GM23248 (cell line): ENCODE data around the gene PPT1.

Source experiments
- EZH2 ChIP-seq: fragments of 200-600 bp; sonication (generic); IDR thresholded peaks from 2 replicates; pipeline ENCODE4 v1.6.1; 2018; ENCODE audit warnings: antibody characterized with exemption, mild to moderate bottlenecking; ENCODE audit not compliant: insufficient read depth, poor library complexity, severe bottlenecking
- EZH2phosphoT487 ChIP-seq: fragments of 200-600 bp; sonication (generic); IDR thresholded peaks from 2 replicates; pipeline ENCODE4 v1.6.1; 2018; ENCODE audit warnings: antibody characterized with exemption, moderate library complexity, mild to moderate bottlenecking, low read depth; ENCODE audit not compliant: insufficient read depth

DNA sequence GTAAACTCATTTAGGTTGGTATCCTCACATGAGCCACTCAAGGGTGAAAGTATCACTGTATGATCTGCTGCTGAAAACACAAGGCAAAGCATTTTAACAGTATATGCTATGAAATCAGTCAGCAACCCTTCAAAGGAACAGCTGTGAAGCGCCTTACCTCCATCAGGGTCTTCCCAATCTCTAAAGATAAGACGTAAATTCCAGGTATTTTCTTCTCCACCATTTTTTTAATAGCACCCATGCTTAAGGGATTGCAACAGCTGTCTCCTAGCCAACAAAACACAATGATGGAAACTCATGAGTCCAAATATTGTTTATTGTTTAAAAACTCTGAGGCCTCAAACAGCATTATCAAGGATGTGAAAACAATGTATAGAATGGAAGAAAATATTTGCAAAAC lies 4.8 kb downstream of the PPT1 start:
- TF ChIP-seq EZH2 (no peak), EZH2phosphoT487 (no peak)
